ENCODE results near the gene GAK. TPM values are rescaled to one million over a fixed set of nuclear protein-coding genes. Genes with fewer than 3 reads are reported as not detected.

The GAK gene
- total and polyA plus RNA-seq, 2 of the 13 experiments (the other 11 are each of a cell fraction or from before 2014, with no cell fraction given) = 17.5 to 44.3 TPM

GRCh38 chr4:972651-973424, 40.7 kb upstream of the GAK start:
- BruUV-seq (replicated peaks) = no TSS peak
- in situ Hi-C loops (cut with HindIII; ENCODE audit: extremely low pct_ligation_motif_present, low pct_unique_long_range_greater_than_20kb) = no loop called here
- Histone ChIP-seq H3K27me3 (ENCODE audit: control insufficient read depth in 1 of 2, insufficient read depth in 2 of 2, low read length in 2 of 2) (peaks cover 0 to 3% of the 10 kb centered on the region in 2 experiments; a peak in 2 of 5 replicates), H3K27ac (ENCODE audit: extremely low read length, insufficient read depth, low read length) (no peak overlapping the region), H3K79me2 (ENCODE audit: insufficient read depth, low read length) (no peaks in the 10 kb centered on the region), H3K36me3 (replicated peaks in 1 of 2; ENCODE audit: control insufficient read depth in 1 of 2, insufficient read depth in 2 of 2, low read length in 2 of 2) (no peaks in the 10 kb centered on the region), H3K4me1 (ENCODE audit: insufficient read depth, low read length) (peaks cover 21% of the 10 kb centered on the region), H3K9me3 (ENCODE audit: low read length) (no peaks in the 10 kb centered on the region), H3K9ac (ENCODE audit: insufficient read depth, low read depth, low read length) (peak overlapping the region; percentile 67), H3K4me3 (replicated peaks in 1 of 3; ENCODE audit: insufficient read depth in 1 of 3, low read depth in 2 of 3, low read length in 3 of 3) (peak overlapping the region; percentile 74 to 87 (median 81)), H3K4me2 (ENCODE audit: low read depth, low read length) (peak overlapping the region; percentile 98), H4K20me1 (ENCODE audit: insufficient read depth, low read length) (peaks cover 3% of the 10 kb centered on the region; the same call in 1 of the 2 replicates), H2AFZ (ENCODE audit: low read length) (no peak overlapping the region)
- WGBS (ENCODE audit: low lambda C conversion rate) = 0% methylated on average over 2 of the region's 65 CpGs
- POLR2A ChIA-PET = interaction anchor here (1.4 kb wide), 2 partner anchors 14 to 41 kb away, joined by 3 to 4 read pairs; partner anchors contain the start of genes GAK, IDUA and TMEM175
- peak; percentile 56 for ATAC-seq
- no peak for DNase-seq (ENCODE audit: low spot score)
- intact Hi-C loops (cut with micrococcal nuclease; ENCODE audit: unreplicated experiment) = loop anchor here (2.0 kb wide), 1 partner anchor 20 kb away; the partner anchor contains the start of gene SLC26A1
- FAIRE-seq = no peak
- CTCF ChIA-PET (ENCODE audit: low intra/inter-chr PET ratio, low total read pairs) = no interaction called here
- no peak for TF ChIP-seq ZNF337 (CRISPR knock-in tag; IDR thresholded peaks at IDR 0.05; ENCODE audit: borderline replicate concordance, low read depth)
- TF ChIP-seq RBFOX2 (IDR thresholded peaks at IDR 0.05; ENCODE audit: low read depth, low read length) = peak; percentile 26; the same call in 1 of the 2 replicates
- no peak for TF ChIP-seq MTA1 (CRISPR knock-in tag; IDR thresholded peaks at IDR 0.05; ENCODE audit: borderline replicate concordance)
- peak; percentile 35 for TF ChIP-seq ZNF547 (CRISPR knock-in tag; IDR thresholded peaks at IDR 0.05)
- TF ChIP-seq NFIB (CRISPR knock-in tag; IDR thresholded peaks at IDR 0.05; ENCODE audit: borderline replicate concordance) = 0 out of 2 replicates have a peak, but pooled peaks have one; percentile 25
- no peak for TF ChIP-seq TBP (CRISPR knock-in tag; IDR thresholded peaks at IDR 0.05)
- no peak for TF ChIP-seq HIC2 (CRISPR knock-in tag; IDR thresholded peaks at IDR 0.05; ENCODE audit: low read depth)
- TF ChIP-seq ZNF3 (CRISPR knock-in tag; IDR thresholded peaks at IDR 0.05) = no peak
- TF ChIP-seq ZFX (CRISPR knock-in tag; IDR thresholded peaks at IDR 0.05; ENCODE audit: low read depth) = peak; percentile 43; the same call in 1 of the 2 replicates
- TF ChIP-seq, protein P1, sequence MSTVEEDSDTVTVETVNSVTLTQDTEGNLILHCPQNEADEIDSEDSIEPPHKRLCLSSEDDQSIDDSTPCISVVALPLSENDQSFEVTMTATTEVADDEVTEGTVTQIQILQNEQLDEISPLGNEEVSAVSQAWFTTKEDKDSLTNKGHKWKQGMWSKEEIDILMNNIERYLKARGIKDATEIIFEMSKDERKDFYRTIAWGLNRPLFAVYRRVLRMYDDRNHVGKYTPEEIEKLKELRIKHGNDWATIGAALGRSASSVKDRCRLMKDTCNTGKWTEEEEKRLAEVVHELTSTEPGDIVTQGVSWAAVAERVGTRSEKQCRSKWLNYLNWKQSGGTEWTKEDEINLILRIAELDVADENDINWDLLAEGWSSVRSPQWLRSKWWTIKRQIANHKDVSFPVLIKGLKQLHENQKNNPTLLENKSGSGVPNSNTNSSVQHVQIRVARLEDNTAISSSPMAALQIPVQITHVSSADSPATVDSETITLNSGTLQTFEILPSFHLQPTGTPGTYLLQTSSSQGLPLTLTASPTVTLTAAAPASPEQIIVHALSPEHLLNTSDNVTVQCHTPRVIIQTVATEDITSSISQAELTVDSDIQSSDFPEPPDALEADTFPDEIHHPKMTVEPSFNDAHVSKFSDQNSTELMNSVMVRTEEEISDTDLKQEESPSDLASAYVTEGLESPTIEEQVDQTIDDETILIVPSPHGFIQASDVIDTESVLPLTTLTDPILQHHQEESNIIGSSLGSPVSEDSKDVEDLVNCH (CRISPR knock-in tag; IDR thresholded peaks at IDR 0.05) = no peak
- TF ChIP-seq GATAD2A (CRISPR knock-in tag; IDR thresholded peaks at IDR 0.05) = no peak
- TF ChIP-seq YEATS2 (CRISPR knock-in tag; IDR thresholded peaks at IDR 0.05; ENCODE audit: borderline replicate concordance) = no peak
- TF ChIP-seq KLF12 (CRISPR knock-in tag; IDR thresholded peaks at IDR 0.05; ENCODE audit: borderline replicate concordance) = no peak
- TF ChIP-seq, protein P2, sequence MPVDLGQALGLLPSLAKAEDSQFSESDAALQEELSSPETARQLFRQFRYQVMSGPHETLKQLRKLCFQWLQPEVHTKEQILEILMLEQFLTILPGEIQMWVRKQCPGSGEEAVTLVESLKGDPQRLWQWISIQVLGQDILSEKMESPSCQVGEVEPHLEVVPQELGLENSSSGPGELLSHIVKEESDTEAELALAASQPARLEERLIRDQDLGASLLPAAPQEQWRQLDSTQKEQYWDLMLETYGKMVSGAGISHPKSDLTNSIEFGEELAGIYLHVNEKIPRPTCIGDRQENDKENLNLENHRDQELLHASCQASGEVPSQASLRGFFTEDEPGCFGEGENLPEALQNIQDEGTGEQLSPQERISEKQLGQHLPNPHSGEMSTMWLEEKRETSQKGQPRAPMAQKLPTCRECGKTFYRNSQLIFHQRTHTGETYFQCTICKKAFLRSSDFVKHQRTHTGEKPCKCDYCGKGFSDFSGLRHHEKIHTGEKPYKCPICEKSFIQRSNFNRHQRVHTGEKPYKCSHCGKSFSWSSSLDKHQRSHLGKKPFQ (CRISPR knock-in tag; IDR thresholded peaks at IDR 0.05; ENCODE audit: insufficient replicate concordance) = no peak
- peak; percentile 26; the same call in 1 of the 2 replicates for TF ChIP-seq ZNF777 (CRISPR knock-in tag; IDR thresholded peaks at IDR 0.05)
- TF ChIP-seq ZFAT (CRISPR knock-in tag; conservative IDR thresholded peaks at IDR 0.05) = no peak
- TF ChIP-seq, protein P3, sequence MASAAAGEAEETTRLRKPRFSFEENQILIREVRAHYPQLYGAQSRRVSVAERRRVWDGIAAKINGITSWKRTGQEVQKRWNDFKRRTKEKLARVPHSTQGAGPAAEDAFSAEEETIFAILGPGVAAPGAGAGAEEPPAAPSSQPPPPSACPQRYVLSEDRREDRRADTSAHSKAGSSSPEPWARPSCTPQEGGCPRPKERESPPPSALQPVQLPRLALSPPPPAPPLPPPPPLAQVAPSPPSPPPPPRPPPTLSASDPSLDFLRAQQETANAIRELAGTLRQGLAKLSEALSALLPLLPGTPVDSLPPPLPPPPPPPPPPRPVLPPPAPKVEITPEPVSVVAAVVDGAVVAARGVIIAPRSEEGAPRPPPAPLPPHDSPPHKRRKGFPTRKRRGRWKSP (CRISPR knock-in tag; IDR thresholded peaks at IDR 0.05) = no peak
